BLaER1 treated with 17β-estradiol and CSF1 and Interleukin-3, amounts not matched to agents 10 nM and 100 nM (cell line): ENCODE data around the gene ATF7IP2.

Experiments used
- H3K27ac ChIP-seq, 11 experiments: shearing (Covaris generic); formaldehyde crosslinking; 2 replicates each; pipeline ENCODE4 v1.8.1; 2022
- H3K27me3 ChIP-seq, 11 experiments: shearing (Covaris generic); formaldehyde crosslinking; 2 replicates each; pipeline ENCODE4 v1.8.1; 2022
- H3K36me3 ChIP-seq, 11 experiments: shearing (Covaris generic); formaldehyde crosslinking; 2 replicates each; pipeline ENCODE4 v1.8.1; 2022
- H3K4me1 ChIP-seq, 10 experiments: shearing (Covaris generic); formaldehyde crosslinking; 2 replicates each; pipeline ENCODE4 v1.8.1; 2022
- H3K4me2 ChIP-seq, 11 experiments: shearing (Covaris generic); formaldehyde crosslinking; 2 replicates each; pipeline ENCODE4 v1.8.1; 2022
- H3K4me3 ChIP-seq, 10 experiments: shearing (Covaris generic); formaldehyde crosslinking; 2 replicates each; pipeline ENCODE4 v1.8.1; 2022
- H3K9ac ChIP-seq, 11 experiments: shearing (Covaris generic); formaldehyde crosslinking; 2 replicates each; pipeline ENCODE4 v1.8.1; 2022
- H3K9me3 ChIP-seq, 11 experiments: shearing (Covaris generic); formaldehyde crosslinking; replicated peaks in 1 of 11; 2 replicates each; pipeline ENCODE4 v1.8.1; 2022
- H4K20me1 ChIP-seq, 11 experiments: shearing (Covaris generic); formaldehyde crosslinking; 2 replicates each; pipeline ENCODE4 v1.8.1; 2022
- Cebpa-rat ChIP-seq, 11 experiments: shearing (Covaris generic); IDR thresholded peaks; 2 replicates each; pipeline ENCODE4 v1.8.1; 2022

Gene ATF7IP2

GRCh38 chr16:10521681-10522274 is 135.9 kb downstream of the ATF7IP2 start:
- H3K9me3 ChIP-seq: peaks cover 0 to 3% (median 0%) of the 10 kb centered on the region in 11 experiments; a peak in 2 of 22 replicates
- no peak overlapping the region for H3K27ac ChIP-seq
- H4K20me1 ChIP-seq: no peaks in the 10 kb centered on the region
- H3K27me3 ChIP-seq: no peaks in the 10 kb centered on the region
- no peak overlapping the region for H3K4me2 ChIP-seq
- no peak for TF ChIP-seq Cebpa-rat (IDR thresholded peaks at IDR 0.05)
- H3K4me1 ChIP-seq: peaks cover 0 to 7% (median 0%) of the 10 kb centered on the region in 10 experiments; a peak in 2 of 20 replicates
- no peaks in the 10 kb centered on the region for H3K36me3 ChIP-seq
- no peak overlapping the region for H3K9ac ChIP-seq
- H3K4me3 ChIP-seq: no peak overlapping the region

DNA sequence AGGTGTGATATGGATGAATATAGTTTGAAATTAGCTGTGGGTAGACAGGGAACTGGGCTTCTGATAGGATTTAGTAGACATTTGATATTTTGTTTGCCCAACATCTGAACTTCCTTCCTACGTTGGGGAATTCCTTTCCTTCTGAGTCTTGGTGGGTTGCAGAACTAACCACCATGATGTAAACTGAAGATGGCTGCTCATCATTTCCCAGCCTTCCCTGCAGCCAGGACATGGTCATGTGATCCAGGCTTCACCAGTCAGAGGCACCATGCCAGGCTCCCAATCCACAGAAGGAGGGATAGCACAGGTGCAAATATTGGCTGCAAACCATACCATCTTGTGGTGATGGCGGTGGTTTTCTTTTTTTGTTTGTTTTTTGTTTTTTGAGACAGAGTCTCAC is 137.1 kb downstream of the ATF7IP2 start:
- no peaks in the 10 kb centered on the region for H4K20me1 ChIP-seq
- H3K36me3 ChIP-seq: no peaks in the 10 kb centered on the region
- H3K9ac ChIP-seq: no peak overlapping the region
- no peak overlapping the region for H3K4me2 ChIP-seq
- no peaks in the 10 kb centered on the region for H3K27me3 ChIP-seq
- H3K4me3 ChIP-seq: no peak overlapping the region
- H3K9me3 ChIP-seq: no peaks in the 10 kb centered on the region
- no peak overlapping the region for H3K27ac ChIP-seq
- peaks cover 0 to 7% (median 0%) of the 10 kb centered on the region in 10 experiments; a peak in 2 of 20 replicates for H3K4me1 ChIP-seq
- TF ChIP-seq Cebpa-rat (IDR thresholded peaks at IDR 0.05): no peak

GRCh38 chr16:10525214-10525825 is 139.5 kb downstream of the ATF7IP2 start:
- Histone ChIP-seq H3K4me1 (peaks cover 0 to 7% (median 0%) of the 10 kb centered on the region in 10 experiments; a peak in 2 of 20 replicates), H4K20me1 (no peaks in the 10 kb centered on the region), H3K27me3 (no peaks in the 10 kb centered on the region), H3K27ac (no peak overlapping the region), H3K9ac (no peak overlapping the region), H3K4me3 (no peak overlapping the region), H3K4me2 (no peak overlapping the region), H3K9me3 (no peaks in the 10 kb centered on the region), H3K36me3 (no peaks in the 10 kb centered on the region)
- no peak for TF ChIP-seq Cebpa-rat (IDR thresholded peaks at IDR 0.05)

- no peak for TF ChIP-seq Cebpa-rat (IDR thresholded peaks at IDR 0.05)
- Histone ChIP-seq H3K9ac (no peak overlapping the region), H3K9me3 (no peaks in the 10 kb centered on the region), H3K4me3 (no peak overlapping the region), H3K27me3 (no peaks in the 10 kb centered on the region), H3K4me1 (peaks cover 0 to 7% (median 0%) of the 10 kb centered on the region in 10 experiments; a peak in 2 of 20 replicates), H3K4me2 (no peak overlapping the region), H3K27ac (no peak overlapping the region), H4K20me1 (no peaks in the 10 kb centered on the region), H3K36me3 (peaks cover 0 to 6% (median 0%) of the 10 kb centered on the region in 11 experiments; a peak in 5 of 22 replicates)
Measured at GRCh38 chr16:10526962-10527361, 141.1 kb downstream of the ATF7IP2 start.

DNA sequence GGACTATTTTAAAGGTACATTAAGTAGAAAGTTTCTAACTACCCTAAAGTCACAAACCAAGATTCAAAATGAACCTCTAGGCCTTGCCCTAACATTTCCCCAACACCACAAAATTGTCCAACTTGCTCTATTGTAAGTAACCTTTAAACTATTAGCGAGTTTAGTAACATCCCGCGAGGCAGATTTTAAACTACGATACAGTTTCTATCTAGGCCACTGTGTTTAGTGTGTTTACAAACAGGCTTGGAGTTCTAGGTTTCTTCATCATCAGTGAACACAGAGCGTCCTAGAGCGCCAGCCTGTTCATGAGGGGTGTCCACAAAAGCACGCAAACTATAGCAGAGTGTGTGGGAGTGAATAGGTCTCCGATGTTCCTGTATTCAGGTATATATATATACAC is 142.8 kb downstream of the ATF7IP2 start:
- no peak for TF ChIP-seq Cebpa-rat (IDR thresholded peaks at IDR 0.05)
- Histone ChIP-seq H3K36me3 (peaks cover 0 to 16% (median 0%) of the 10 kb centered on the region in 11 experiments; a peak in 6 of 22 replicates), H3K9me3 (no peaks in the 10 kb centered on the region), H3K4me1 (no peaks in the 10 kb centered on the region), H3K9ac (no peak overlapping the region), H3K27ac (no peak overlapping the region), H4K20me1 (no peaks in the 10 kb centered on the region), H3K27me3 (no peaks in the 10 kb centered on the region), H3K4me2 (no peak overlapping the region), H3K4me3 (no peak overlapping the region)

DNA sequence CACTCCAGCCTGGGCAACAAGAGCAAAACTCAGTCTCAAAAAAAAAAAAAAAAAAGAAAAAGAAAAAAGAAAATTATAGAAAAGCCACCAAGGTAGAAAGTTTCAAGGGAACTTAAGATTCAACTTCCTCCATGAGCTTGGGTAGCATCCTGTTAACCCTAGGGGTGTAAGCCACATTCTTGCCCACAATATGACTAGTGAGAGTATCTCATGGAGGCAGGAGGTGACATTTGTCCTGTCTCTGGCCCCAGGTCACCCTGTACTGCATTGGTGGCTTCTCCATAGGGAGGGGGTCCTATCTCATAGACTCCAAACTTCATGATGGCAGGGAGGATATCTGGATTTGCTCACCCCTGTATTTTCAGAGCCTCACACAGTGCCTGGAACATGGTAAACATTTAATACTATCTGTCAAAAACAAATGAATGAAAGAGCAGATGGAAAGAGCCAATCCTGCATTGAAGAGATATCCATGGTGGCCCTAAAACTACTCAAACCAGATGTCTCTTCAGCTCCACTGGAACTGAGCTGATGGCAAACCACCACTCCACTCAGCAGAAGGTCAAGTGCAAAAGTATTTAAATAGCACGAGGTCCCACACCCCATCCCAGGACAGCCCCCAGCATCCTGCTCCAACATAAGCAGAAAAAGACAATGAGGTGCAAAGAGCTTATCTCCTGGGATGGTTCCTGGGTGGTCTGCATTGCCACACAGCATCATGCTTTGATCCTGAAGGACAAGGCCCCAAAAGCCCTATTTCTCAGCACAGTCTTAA is 144.2 kb downstream of the ATF7IP2 start:
- H4K20me1 ChIP-seq: no peaks in the 10 kb centered on the region
- H3K9me3 ChIP-seq: no peaks in the 10 kb centered on the region
- TF ChIP-seq Cebpa-rat (IDR thresholded peaks at IDR 0.05): no peak
- no peak overlapping the region for H3K9ac ChIP-seq
- peaks cover 0 to 20% (median 0%) of the 10 kb centered on the region in 11 experiments; a peak in 6 of 22 replicates for H3K36me3 ChIP-seq
- H3K27me3 ChIP-seq: no peaks in the 10 kb centered on the region
- no peaks in the 10 kb centered on the region for H3K4me1 ChIP-seq
- H3K27ac ChIP-seq: no peak overlapping the region
- no peak overlapping the region for H3K4me3 ChIP-seq
- H3K4me2 ChIP-seq: no peak overlapping the region

DNA sequence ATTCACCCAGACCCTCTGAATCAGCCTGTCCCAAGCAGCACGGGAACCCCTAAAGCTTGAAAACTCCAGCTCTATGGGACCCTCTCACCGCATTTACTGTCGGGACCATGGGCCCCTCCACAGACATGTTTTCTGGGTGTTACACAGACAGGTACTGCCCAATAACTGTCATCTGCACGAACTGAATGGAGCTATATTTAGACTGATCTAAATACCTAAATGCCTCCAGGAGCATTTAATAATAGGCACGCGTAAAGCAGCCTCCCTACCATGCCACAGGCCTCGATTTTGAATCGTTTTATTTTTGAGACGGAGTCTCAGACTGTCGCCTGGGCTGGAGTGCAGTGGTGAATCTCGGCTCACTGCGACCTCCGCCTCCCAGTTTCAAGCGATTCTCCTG is 144.8 kb downstream of the ATF7IP2 start:
- H3K36me3 ChIP-seq: peaks cover 0 to 23% (median 0%) of the 10 kb centered on the region in 11 experiments; a peak in 6 of 22 replicates
- H3K27ac ChIP-seq: no peak overlapping the region
- no peak overlapping the region for H3K4me3 ChIP-seq
- no peak for TF ChIP-seq Cebpa-rat (IDR thresholded peaks at IDR 0.05)
- no peaks in the 10 kb centered on the region for H3K9me3 ChIP-seq
- no peak overlapping the region for H3K4me2 ChIP-seq
- H3K4me1 ChIP-seq: no peaks in the 10 kb centered on the region
- no peaks in the 10 kb centered on the region for H4K20me1 ChIP-seq
- no peak overlapping the region for H3K9ac ChIP-seq
- H3K27me3 ChIP-seq: no peaks in the 10 kb centered on the region

- H3K9ac ChIP-seq: no peak overlapping the region
- no peaks in the 10 kb centered on the region for H3K4me1 ChIP-seq
- no peaks in the 10 kb centered on the region for H4K20me1 ChIP-seq
- H3K27me3 ChIP-seq: no peaks in the 10 kb centered on the region
- H3K4me3 ChIP-seq: no peak overlapping the region
- H3K4me2 ChIP-seq: no peak overlapping the region
- H3K27ac ChIP-seq: no peak overlapping the region
- TF ChIP-seq Cebpa-rat (IDR thresholded peaks at IDR 0.05): no peak
- peaks cover 0 to 30% (median 0%) of the 10 kb centered on the region in 11 experiments; a peak in 8 of 22 replicates for H3K36me3 ChIP-seq
- no peaks in the 10 kb centered on the region for H3K9me3 ChIP-seq
Measured at GRCh38 chr16:10531582-10531981, 145.7 kb downstream of the ATF7IP2 start.
